Activated CD8-positive, alpha-beta memory T cell treated with anti-CD3 and anti-CD28 coated beads, Interleukin-2, amount 50 U/mL, for 24 hours (primary cell): ENCODE measurements around the gene FOXO3.

Experiments used
- DNase-seq: peaks from one replicate; pipeline ENCODE4 v3.0.0-alpha.2; 2020; ENCODE audit errors: extremely low read depth

FOXO3 gene

DNA sequence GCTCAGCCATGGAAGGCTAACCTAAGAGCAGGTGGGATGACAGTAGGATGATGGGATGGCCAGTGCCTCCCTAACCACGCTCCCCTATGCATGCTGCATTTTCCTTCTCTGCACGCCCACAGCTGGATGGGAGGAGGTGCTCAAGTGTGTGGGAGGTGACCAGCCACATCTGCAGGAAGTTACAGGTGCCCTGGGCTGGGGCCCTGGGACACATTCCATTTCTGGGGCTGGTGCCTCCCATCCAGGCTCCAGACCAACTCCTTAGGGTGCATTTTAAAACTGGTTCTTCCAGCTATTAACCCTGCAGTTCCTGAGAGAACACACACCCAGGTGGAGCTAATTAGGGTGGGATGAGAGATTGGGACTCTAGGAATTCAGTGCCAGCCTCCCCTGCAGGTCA, 152.2 kb downstream of the FOXO3 start:
- DNase-seq: no peak

- no peak for DNase-seq
Measured at GRCh38 chr6:108714101-108714765, 153.5 kb downstream of the FOXO3 start.

DNA sequence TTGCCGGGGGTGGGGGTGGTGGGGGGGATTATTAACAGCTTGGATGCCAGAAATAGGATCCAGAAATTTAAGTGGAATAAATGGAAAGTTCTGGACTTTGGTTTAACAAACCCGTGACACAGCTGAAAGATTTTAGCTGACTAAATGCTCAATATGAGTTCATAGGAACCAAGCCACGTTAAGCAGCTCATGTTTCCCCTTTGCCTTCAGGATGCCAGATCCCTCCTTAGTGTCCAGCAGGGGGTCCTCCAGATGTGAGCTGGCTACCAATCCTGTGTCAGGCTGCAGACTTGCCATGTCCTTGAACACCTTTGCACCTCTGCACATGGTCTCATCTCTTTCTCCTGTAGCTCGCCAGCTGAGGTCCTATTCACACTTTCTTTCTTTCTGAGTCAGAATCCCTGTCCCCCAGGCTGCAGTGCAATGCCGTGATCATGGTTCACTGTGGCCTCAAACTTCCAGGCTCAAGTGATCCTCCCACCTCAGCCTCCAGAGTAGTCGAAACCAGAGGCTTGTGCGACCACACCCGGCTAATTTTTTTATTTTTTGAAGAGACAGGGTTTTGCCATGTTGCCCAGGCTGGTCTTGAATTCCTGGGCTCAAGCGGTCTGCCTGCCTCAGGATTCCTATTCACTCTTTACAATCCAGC, 154.2 kb downstream of the FOXO3 start:
- DNase-seq: no peak

- DNase-seq: no peak
Measured at GRCh38 chr6:108715832-108716231, 155.1 kb downstream of the FOXO3 start.

DNA sequence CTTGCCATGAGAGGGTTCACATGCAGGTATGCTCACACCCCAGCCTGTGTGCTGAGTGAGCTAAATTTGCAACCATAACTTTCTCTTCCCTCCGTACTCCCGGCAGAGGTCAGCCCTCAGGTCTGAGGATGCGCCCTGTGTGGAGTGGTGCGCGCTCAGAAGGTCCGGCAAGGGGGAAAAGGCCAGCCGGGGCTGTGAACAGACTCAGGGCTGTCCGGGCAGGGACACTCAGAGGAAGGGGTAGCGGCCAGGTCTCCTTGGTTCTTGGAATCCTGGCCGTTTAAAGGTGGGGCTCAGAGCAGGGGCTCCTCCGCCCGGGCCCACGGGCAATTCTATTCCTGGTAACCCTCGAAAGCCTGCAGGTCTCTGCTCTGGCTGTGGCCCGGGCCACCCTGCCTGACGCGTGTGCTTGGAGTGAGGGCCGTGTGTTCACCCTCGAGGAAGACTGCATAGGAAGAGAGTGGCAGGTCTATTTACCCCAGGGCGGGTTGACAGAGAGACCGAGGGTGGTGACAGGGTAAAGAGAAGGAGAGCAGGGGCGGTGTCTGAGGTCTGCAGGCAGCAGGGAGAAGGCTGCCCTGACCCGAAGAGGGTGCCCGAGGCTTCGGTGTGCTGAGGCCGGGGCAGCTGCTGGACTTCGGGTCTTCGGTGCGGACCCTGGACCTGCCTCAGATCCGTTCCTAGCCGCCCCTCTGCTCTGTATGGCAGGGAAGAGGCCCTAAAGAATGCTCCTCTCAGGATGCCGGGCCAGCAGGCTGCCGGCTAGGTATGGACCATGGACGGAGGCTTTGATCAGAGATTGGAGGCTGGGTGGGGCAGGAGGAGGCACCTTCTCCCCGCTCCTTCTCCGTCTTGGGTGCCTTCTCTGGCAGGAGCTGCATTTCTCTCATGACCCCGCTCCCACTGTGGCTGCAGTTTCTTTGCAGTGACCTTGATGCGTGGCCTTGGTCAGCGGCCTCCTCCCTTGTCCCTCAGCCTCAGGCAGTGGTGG, 156.4 kb downstream of the FOXO3 start:
- DNase-seq: no peak

DNA sequence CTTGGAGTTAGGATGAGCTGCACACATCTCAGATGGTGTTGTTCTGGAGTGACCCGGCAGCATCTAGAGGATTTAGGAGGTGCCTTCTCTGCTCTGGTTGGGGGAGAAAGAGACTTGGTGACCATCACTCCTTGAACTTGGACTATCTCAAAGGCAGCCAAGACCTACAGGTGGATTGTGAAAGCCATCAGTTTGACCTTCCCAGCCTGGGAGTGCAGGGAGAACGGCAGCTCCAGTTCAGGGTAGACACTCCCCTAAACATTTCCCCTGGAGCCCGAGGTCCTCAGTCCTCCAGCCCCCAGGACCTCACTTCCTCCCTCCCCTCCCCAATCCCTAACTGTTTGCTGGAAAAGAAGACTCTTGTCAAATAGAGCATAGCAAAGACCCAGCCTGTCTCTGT, 158.8 kb downstream of the FOXO3 start:
- DNase-seq: no peak

- DNase-seq: no peak
Measured at GRCh38 chr6:108720827-108721226, 160.1 kb downstream of the FOXO3 start.

DNA sequence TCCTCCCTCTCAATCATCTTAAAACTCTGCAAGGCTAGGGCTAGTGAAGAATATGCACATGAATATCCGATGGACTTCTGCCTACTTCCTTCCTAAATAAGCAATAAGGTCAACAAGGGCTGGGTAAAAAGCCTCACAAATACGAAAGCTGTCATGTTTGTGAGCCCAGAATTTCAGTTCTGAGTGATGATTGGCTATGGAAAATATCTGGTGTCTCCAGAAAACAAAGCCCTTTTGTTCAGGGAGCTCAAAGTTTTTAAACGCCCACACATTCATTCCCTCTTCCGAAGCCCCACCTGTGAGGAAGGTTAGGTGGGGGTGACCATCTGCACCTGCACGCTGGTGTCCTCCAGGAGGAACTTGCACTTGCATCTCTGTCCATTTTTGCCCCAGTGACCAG, 160.6 kb downstream of the FOXO3 start:
- DNase-seq: no peak

GRCh38 chr6:108723594-108723993, 162.9 kb downstream of the FOXO3 start:
- DNase-seq: no peak

DNA sequence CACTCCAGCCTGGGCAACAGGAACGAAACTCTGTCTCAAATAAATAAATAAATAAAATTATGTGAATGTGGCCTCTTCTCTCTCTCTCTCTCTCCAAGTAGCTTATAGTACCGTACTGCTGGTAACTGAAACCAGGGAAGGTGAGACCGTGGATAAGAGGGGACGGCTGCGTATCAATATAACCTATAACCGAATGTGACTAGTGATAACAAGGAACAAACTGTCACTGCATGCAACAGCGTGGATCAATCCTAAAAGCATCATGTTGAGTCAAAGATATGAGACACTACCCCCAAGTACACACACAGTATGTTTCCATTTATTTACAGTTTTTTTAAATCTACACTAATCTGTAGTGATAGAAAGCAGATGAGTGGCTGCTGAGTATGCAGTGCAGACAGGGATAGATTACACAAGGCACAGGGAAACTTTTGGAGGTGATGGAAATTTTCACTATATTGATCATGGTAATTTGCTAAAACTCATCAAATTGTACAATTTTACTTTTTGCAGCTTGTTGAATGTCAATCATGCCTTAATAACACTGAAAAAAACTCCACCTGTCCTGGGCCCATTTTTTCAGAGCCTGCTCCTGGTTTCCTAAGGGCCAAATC, 166.1 kb downstream of the FOXO3 start:
- DNase-seq: no peak

GRCh38 chr6:108727966-108728730, 167.4 kb downstream of the FOXO3 start:
- DNase-seq: no peak

DNA sequence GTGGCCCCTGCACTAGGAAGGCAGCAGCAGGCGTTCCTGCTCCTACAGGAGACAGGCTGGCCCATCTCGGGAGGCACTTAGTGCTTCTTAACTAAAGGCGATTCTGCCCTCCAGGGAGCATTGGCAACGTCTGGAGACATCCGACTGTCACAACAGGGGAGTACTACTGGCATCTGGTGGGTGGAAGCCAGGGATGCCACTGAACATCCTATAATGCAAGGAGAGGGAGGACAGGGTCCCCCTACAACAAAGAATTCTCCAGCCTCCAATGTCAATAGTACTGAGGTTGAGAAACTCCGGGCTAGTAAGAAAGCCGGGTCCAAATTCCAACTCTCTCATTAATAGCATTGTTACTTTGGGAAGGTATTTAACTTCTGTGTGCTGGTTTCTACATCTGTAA, 168.1 kb downstream of the FOXO3 start:
- no peak for DNase-seq

GRCh38 chr6:108730635-108731515, 170.2 kb downstream of the FOXO3 start:
- no peak for DNase-seq

GRCh38 chr6:108732091-108732870, 171.6 kb downstream of the FOXO3 start:
- DNase-seq: no peak

DNA sequence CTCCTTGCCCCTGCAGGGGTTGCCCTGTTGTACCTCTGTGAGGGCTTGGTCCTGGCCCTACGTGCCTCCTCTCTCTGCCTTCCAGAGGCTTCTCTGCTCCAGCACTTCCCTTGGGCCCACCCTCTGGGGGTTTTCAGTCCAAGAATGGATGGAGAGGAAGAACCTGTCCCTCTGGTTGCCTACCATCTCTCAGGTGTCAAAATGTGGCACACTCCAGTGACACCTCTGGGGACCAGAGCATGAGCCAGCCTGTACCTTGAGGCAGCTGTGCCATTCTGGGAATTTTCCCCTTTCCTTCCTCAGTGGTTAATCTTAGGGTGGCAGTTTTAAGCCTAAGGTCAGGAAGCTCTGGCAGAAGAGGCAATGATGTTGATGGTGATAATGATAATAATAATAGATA, 172.3 kb downstream of the FOXO3 start:
- no peak for DNase-seq

DNA sequence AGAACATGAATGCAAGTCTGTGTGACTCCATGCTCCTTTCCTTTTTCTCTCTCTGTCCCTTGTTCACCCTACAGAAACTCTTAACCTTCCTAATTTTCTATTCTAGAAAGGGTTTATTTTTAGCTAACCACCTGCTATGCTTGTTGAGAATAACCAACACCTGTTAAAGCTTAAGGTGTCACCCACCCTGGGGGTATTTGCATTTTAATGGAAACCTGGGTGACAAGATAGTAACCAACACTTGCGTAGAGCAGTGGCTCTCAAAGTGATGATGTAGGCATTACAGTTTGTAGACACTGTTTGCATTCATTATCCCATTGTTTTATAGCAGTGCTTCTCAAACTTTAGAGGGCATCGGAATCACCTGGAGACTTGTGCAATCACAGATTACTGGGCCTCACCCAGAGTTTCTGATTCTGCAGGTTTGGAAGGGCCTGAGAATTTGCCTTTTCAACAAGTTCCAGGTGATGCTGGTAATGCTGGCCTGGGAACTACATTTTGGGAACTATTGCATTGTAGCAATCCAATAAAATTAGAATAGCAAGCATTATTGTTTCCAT, 173.1 kb downstream of the FOXO3 start:
- DNase-seq: no peak
